ENCODE results near the gene FLNB. TPM values are rescaled to one million over a fixed set of nuclear protein-coding genes. Genes with fewer than 3 reads are reported as not detected.
A peak's percentile ranks its signal among the peaks of the same experiment; 100 is the strongest.

FLNB gene
- total RNA-seq, 1 experiment from 2014 or later = 315 TPM

DNA sequence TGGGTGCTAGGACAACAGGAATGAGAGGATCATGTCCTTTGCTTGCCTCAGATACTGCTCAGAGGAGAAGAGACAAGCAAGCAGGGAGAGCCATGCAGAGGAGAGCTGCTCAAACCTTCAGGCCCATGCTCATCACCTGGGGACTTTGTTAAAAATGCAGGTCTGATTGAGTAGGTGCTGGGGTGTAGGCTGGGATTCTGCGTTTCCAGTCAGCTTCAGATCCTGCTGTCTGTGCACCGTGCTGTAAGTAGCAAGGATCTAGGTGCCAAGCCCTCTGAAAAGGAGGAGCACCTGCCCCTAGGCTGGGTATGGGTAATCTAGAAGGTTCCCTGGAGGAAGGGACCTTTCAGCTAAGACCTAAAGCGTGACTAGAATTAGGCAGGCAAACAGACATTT lies 7.3 kb downstream of the FLNB start:
- Histone ChIP-seq H3K9me3 (no peaks in the 10 kb centered on the region), H3K36me3 (ENCODE audit: control insufficient read depth, insufficient read depth, low read length) (no peaks in the 10 kb centered on the region; the same call in 1 of the 2 replicates), H3K4me1 (peaks cover 87% of the 10 kb centered on the region), H3K4me3 (ENCODE audit: low read depth, low read length) (no peak overlapping the region), H3K27me3 (replicated peaks; ENCODE audit: control insufficient read depth, insufficient read depth, low read length) (no peaks in the 10 kb centered on the region)
- ChIA-PET CTCF (no interaction called here), POLR2A (no interaction called here)
- Mint-ChIP-seq H3K27ac (ENCODE audit: unreplicated experiment) (peak overlapping the region; percentile 18), H3K36me3 (ENCODE audit: insufficient read depth, unreplicated experiment) (peaks cover 82% of the 10 kb centered on the region), H3K4me3 (ENCODE audit: unreplicated experiment) (no peak overlapping the region), H3K27me3 (ENCODE audit: insufficient read depth, unreplicated experiment) (no peaks in the 10 kb centered on the region), H3K4me1 (ENCODE audit: low read depth, unreplicated experiment) (peaks cover 44% of the 10 kb centered on the region), H3K9me3 (ENCODE audit: unreplicated experiment) (no peaks in the 10 kb centered on the region)
- DNase-seq = no peak
- no peak for TF ChIP-seq CTCF (IDR thresholded peaks at IDR 0.05; ENCODE audit: insufficient read depth in 1 of 2, low read depth in 1 of 2, low read length in 1 of 2, severe bottlenecking in 1 of 2, unreplicated experiment in 1 of 2)
- no TSS peak for BruUV-seq (replicated peaks)
- intact Hi-C loops (cut with micrococcal nuclease; ENCODE audit: unreplicated experiment) = no loop called here

DNA sequence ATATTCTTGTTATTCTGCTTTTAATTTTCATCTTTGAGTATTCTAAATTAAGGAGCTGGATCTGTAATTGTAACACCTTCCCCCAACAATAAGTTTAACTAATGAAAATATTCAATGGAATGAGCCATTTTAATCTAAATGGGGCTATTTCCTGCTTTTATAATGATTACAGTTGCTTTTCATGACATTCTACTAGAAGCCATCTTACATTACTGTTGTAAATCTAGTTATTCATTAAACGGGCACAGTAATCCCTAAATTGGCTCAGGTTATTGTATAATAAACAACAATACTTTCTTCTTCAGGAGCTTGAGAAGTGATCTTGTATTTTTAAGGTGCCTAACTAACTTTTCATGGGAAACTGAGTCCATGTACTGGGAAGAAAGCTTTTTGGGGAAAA lies 8.5 kb downstream of the FLNB start:
- intact Hi-C loops (cut with micrococcal nuclease; ENCODE audit: unreplicated experiment) = no loop called here
- H3K36me3 ChIP-seq (ENCODE audit: control insufficient read depth, insufficient read depth, low read length) = no peaks in the 10 kb centered on the region; the same call in 1 of the 2 replicates

GRCh38 chr3:58018892-58019742 lies 10.9 kb downstream of the FLNB start:
- no peak for TF ChIP-seq CTCF (IDR thresholded peaks at IDR 0.05; ENCODE audit: insufficient read depth in 1 of 2, low read depth in 1 of 2, low read length in 1 of 2, severe bottlenecking in 1 of 2, unreplicated experiment in 1 of 2)
- intact Hi-C loops (cut with micrococcal nuclease; ENCODE audit: unreplicated experiment) = no loop called here
- POLR2A ChIA-PET = interaction anchor here (0.6 kb wide), 2 partner anchors 41 to 103 kb away, joined by 3 read pairs; no protein-coding TSS in a partner anchor
- DNase-seq = no peak
- Mint-ChIP-seq H3K4me1 (ENCODE audit: low read depth, unreplicated experiment) (peaks cover 39% of the 10 kb centered on the region), H3K4me3 (ENCODE audit: unreplicated experiment) (no peak overlapping the region), H3K27me3 (ENCODE audit: insufficient read depth, unreplicated experiment) (no peaks in the 10 kb centered on the region), H3K27ac (ENCODE audit: unreplicated experiment) (peak overlapping the region; percentile 79), H3K36me3 (ENCODE audit: insufficient read depth, unreplicated experiment) (peaks cover 56% of the 10 kb centered on the region), H3K9me3 (ENCODE audit: unreplicated experiment) (no peaks in the 10 kb centered on the region)
- BruUV-seq (replicated peaks) = no TSS peak
- H3K27me3 ChIP-seq (replicated peaks; ENCODE audit: control insufficient read depth, insufficient read depth, low read length) = no peaks in the 10 kb centered on the region
- no peak overlapping the region for H3K4me3 ChIP-seq (ENCODE audit: low read depth, low read length)
- no peaks in the 10 kb centered on the region; the same call in 1 of the 2 replicates for H3K36me3 ChIP-seq (ENCODE audit: control insufficient read depth, insufficient read depth, low read length)
- no peaks in the 10 kb centered on the region for H3K9me3 ChIP-seq
- peaks cover 71% of the 10 kb centered on the region for H3K4me1 ChIP-seq
- CTCF ChIA-PET = interaction anchor here (0.7 to 1.6 kb wide), 8 partner anchors 10 to 997 kb away, joined by 3 to 5 read pairs (median 3); partner anchors contain the start of gene FLNB

More for the DNA sequence above, 8.5 kb downstream of the FLNB start:
- CTCF ChIA-PET = interaction anchor here (0.6 kb wide), 1 partner anchor 12 kb away, joined by 4 read pairs; no protein-coding TSS in a partner anchor
- TF ChIP-seq CTCF (IDR thresholded peaks at IDR 0.05; ENCODE audit: insufficient read depth in 1 of 2, low read depth in 1 of 2, low read length in 1 of 2, severe bottlenecking in 1 of 2, unreplicated experiment in 1 of 2) = no peak
- H3K4me1 ChIP-seq = peaks cover 87% of the 10 kb centered on the region
- no peaks in the 10 kb centered on the region for H3K27me3 Mint-ChIP-seq (ENCODE audit: insufficient read depth, unreplicated experiment)
- no peaks in the 10 kb centered on the region for H3K27me3 ChIP-seq (replicated peaks; ENCODE audit: control insufficient read depth, insufficient read depth, low read length)
- POLR2A ChIA-PET = no interaction called here
- no peak overlapping the region for H3K27ac Mint-ChIP-seq (ENCODE audit: unreplicated experiment)
- H3K9me3 ChIP-seq = no peaks in the 10 kb centered on the region
- no peaks in the 10 kb centered on the region for H3K9me3 Mint-ChIP-seq (ENCODE audit: unreplicated experiment)
- peak overlapping the region; percentile 27 for H3K4me3 Mint-ChIP-seq (ENCODE audit: unreplicated experiment)
- no peak overlapping the region for H3K4me3 ChIP-seq (ENCODE audit: low read depth, low read length)
- peaks cover 75% of the 10 kb centered on the region for H3K36me3 Mint-ChIP-seq (ENCODE audit: insufficient read depth, unreplicated experiment)
- no peak for DNase-seq
- peaks cover 49% of the 10 kb centered on the region for H3K4me1 Mint-ChIP-seq (ENCODE audit: low read depth, unreplicated experiment)
- no TSS peak for BruUV-seq (replicated peaks)

All from Caco-2 (cell line).